Measurements from ENCODE around the gene PRDM13. TPM values are rescaled to one million over a fixed set of nuclear protein-coding genes. Genes with fewer than 3 reads are reported as not detected.
A peak's percentile ranks its signal among the peaks of the same experiment; 100 is the strongest.
"Not testable (repeated sequence)": the region's sequence is repeated elsewhere in the genome, so short reads cannot be mapped to it uniquely, and the experiment has no call there.

PRDM13 gene
- total and polyA plus RNA-seq, 2 experiments from 2014 or later = 0.08 to 0.10 TPM

- H3K27ac Mint-ChIP-seq = no peak overlapping the region
- H3K9me3 Mint-ChIP-seq = peaks cover 7% of the 10 kb centered on the region; the same call in 2 of the 3 replicates
- H3K27ac ChIP-seq (ENCODE audit: low read depth) = no peak overlapping the region
- H3K27me3 ChIP-seq (ENCODE audit: insufficient read depth) = peaks cover 97% of the 10 kb centered on the region
- TF ChIP-seq CREB1 (CRISPR knock-in tag; IDR thresholded peaks at IDR 0.05; ENCODE audit: low read depth) (no peak), EZH2 (IDR thresholded peaks at IDR 0.05; ENCODE audit: low read depth, unreplicated experiment) (peak; percentile 80)
- H2AFZ ChIP-seq = 0 out of 2 replicates have a peak overlapping the region, but pooled peaks have one; percentile 59
- peaks cover 19% of the 10 kb centered on the region for H3K4me1 ChIP-seq (ENCODE audit: insufficient read depth)
- no peak for DNase-seq (ENCODE audit: low spot score)
- H3K4me3 ChIP-seq = peak overlapping the region; percentile 43
- H3K4me2 ChIP-seq = peak overlapping the region; percentile 72
- peaks cover 21% of the 10 kb centered on the region for H3K4me1 Mint-ChIP-seq
- H3K9me2 ChIP-seq (ENCODE audit: insufficient read depth) = no peaks in the 10 kb centered on the region
- no peaks in the 10 kb centered on the region for H3K79me2 ChIP-seq (replicated peaks; ENCODE audit: insufficient read depth)
- H4K20me1 ChIP-seq (replicated peaks; ENCODE audit: insufficient read depth) = peaks cover 22% of the 10 kb centered on the region
- peaks cover 17% of the 10 kb centered on the region; the same call in 1 of the 2 replicates for H3F3A ChIP-seq (replicated peaks; ENCODE audit: low read depth)
- peak overlapping the region; percentile 48; the same call in 2 of the 3 replicates for H3K4me3 Mint-ChIP-seq
- no peaks in the 10 kb centered on the region for H3K36me3 Mint-ChIP-seq (ENCODE audit: low read depth)
- no peaks in the 10 kb centered on the region for H3K36me3 ChIP-seq (ENCODE audit: insufficient read depth)
- no peak for ATAC-seq
- H3K27me3 Mint-ChIP-seq (ENCODE audit: insufficient read depth, low read depth, poor library complexity) = peaks cover 93% of the 10 kb centered on the region
These were observed 14.8 kb upstream of the PRDM13 start for GRCh38 chr6:99591673-99592364.

GRCh38 chr6:99592900-99593299 lies 13.7 kb upstream of the PRDM13 start:
- Mint-ChIP-seq H3K4me1 (peaks cover 21% of the 10 kb centered on the region), H3K27ac (no peak overlapping the region), H3K4me3 (no peak overlapping the region), H3K36me3 (ENCODE audit: low read depth) (no peaks in the 10 kb centered on the region), H3K9me3 (peaks cover 6% of the 10 kb centered on the region; the same call in 2 of the 3 replicates), H3K27me3 (ENCODE audit: insufficient read depth, low read depth, poor library complexity) (peaks cover 96% of the 10 kb centered on the region)
- Histone ChIP-seq H3K27ac (ENCODE audit: low read depth) (no peak overlapping the region), H3K9me2 (ENCODE audit: insufficient read depth) (no peaks in the 10 kb centered on the region), H3K79me2 (replicated peaks; ENCODE audit: insufficient read depth) (no peaks in the 10 kb centered on the region), H3K27me3 (ENCODE audit: insufficient read depth) (peaks cover 100% of the 10 kb centered on the region), H3K4me1 (ENCODE audit: insufficient read depth) (peaks cover 19% of the 10 kb centered on the region), H3K36me3 (ENCODE audit: insufficient read depth) (no peaks in the 10 kb centered on the region), H4K20me1 (replicated peaks; ENCODE audit: insufficient read depth) (peaks cover 20% of the 10 kb centered on the region), H3K4me3 (no peak overlapping the region), H3K4me2 (no peak overlapping the region), H2AFZ (no peak overlapping the region), H3F3A (replicated peaks; ENCODE audit: low read depth) (peaks cover 13% of the 10 kb centered on the region; the same call in 1 of the 2 replicates)
- no peak for TF ChIP-seq JUNB (IDR thresholded peaks at IDR 0.05; ENCODE audit: unreplicated experiment)
- no peak for TF ChIP-seq REST (IDR thresholded peaks at IDR 0.05; ENCODE audit: unreplicated experiment)
- TF ChIP-seq, protein P1, sequence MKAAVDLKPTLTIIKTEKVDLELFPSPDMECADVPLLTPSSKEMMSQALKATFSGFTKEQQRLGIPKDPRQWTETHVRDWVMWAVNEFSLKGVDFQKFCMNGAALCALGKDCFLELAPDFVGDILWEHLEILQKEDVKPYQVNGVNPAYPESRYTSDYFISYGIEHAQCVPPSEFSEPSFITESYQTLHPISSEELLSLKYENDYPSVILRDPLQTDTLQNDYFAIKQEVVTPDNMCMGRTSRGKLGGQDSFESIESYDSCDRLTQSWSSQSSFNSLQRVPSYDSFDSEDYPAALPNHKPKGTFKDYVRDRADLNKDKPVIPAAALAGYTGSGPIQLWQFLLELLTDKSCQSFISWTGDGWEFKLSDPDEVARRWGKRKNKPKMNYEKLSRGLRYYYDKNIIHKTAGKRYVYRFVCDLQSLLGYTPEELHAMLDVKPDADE (IDR thresholded peaks at IDR 0.05) = no peak
- DNase-seq (ENCODE audit: low spot score) = no peak
- ATAC-seq = no peak

DNA sequence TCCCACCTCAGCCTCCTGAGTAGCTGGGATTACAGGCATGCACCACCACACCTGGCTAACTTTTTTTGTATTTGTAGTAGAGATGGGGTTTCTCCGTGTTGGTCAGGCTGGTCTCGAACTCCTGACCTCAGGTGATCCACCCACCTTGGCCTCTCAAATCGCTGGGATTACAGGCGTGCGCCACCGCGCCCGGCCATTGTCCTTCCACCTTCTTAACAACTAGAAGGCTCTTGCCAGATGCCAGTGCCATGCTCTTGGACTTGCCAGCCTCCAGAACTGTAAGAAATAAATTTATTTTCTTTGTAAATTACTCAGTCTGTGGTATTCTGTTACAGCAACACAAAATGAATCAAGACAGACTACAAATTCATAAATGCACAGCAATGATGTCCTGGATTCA lies 11.9 kb upstream of the PRDM13 start:
- DNase-seq (ENCODE audit: low spot score); H2AFZ ChIP-seq; H3K36me3 ChIP-seq (ENCODE audit: insufficient read depth); H3K9me2 ChIP-seq (ENCODE audit: insufficient read depth); H3K27ac Mint-ChIP-seq; H3K9me3 Mint-ChIP-seq; H3K79me2 ChIP-seq (replicated peaks; ENCODE audit: insufficient read depth); H3K27ac ChIP-seq (ENCODE audit: low read depth); H3K4me2 ChIP-seq; H3K4me3 ChIP-seq; H3K4me3 Mint-ChIP-seq; ATAC-seq; H3K36me3 Mint-ChIP-seq (ENCODE audit: low read depth): not testable (repeated sequence)
- Mint-ChIP-seq H3K27me3 (ENCODE audit: insufficient read depth, low read depth, poor library complexity) (peaks cover 95% of the 10 kb centered on the region), H3K4me1 (peaks cover 12% of the 10 kb centered on the region)
- Histone ChIP-seq H3K4me1 (ENCODE audit: insufficient read depth) (peaks cover 11% of the 10 kb centered on the region), H3F3A (replicated peaks; ENCODE audit: low read depth) (peaks cover 11% of the 10 kb centered on the region; the same call in 1 of the 2 replicates), H3K27me3 (ENCODE audit: insufficient read depth) (peaks cover 100% of the 10 kb centered on the region), H4K20me1 (replicated peaks; ENCODE audit: insufficient read depth) (peaks cover 18% of the 10 kb centered on the region)
